Stimulated activated naive CD4-positive, alpha-beta T cell treated with Interleukin-2 at 50 U/mL for 16 hours (primary cell): Measurements from ENCODE around the gene TMEM17.

Source experiments
- DNase-seq: peaks from one replicate; lab custom pipeline; 2025; lab: John Stamatoyannopoulos, UW

TMEM17 gene

GRCh38 chr2:62511636-62512035 is 5.6 kb upstream of the TMEM17 start:
- no peak for DNase-seq

DNA sequence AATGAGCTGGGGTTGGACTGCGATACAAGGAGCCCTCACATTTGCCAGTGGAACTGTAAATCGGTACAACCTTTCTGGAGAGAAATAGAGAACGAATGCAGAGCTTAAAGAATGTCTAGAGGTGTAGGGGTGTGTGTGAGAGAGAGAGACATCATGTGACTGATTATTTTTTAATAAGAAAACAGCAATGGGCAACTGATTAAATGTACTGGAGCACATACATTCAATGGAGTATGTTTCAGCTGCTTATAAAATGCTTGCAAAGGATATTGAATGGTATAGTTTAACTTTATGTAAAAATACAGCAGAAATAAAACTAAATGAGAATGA is 391 bp upstream of the TMEM17 start:
- DNase-seq: no peak

GRCh38 chr2:62505109-62505749 is 766 bp downstream of the TMEM17 start:
- no peak for DNase-seq

GRCh38 chr2:62504657-62505056 is 1.3 kb downstream of the TMEM17 start:
- DNase-seq: no peak

DNA sequence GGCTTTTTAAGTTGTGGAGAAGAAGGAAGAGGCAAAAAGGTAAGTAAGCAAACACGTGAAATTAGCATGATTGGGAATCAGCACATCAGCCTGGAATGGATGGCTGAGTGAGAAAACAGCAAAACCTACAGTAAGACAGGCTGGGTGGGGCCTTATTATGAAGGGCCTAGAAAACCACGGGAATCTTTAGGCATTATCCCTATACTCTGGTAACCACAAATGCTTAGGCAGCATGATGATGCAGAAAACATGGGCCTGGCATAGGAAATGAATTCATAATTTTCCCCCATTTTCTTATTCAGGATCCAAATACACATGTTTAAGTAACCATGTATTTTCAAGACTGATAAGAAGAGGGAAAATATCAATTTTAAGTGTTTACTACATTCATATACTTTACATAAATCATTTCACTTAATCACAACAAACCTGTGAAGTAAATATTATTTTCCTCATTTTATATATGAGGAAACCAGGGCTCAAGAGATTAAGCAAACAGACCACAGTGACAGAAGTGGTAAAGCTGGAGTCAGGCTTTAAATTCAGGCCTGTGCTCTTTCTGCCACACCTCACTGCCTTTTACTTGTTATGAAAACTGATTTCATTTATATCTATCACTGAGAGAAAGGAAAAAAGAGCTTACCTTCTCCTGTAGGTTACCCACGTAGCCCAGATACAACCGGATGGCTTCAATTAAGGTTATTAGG is 4.0 kb downstream of the TMEM17 start:
- no peak for DNase-seq

DNA sequence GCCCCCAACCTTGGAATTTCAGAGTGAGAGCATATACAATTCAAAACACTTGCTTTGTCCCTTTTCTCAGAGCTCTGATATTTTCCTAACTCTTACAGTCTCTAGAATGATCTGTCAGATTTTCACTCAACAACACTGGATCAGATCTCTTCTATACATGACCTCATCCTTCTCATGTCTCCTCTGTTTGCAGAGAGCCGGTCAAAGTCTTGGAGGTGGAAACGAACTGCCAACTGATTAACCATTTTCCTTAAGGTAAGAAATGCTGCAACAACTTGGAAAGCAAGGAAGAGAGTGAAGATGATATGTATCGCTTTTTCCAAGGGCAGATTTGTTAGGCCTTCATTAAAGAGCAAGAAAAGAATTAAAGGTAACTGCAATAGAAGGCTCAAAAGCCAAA is 4.9 kb downstream of the TMEM17 start:
- no peak for DNase-seq

DNA sequence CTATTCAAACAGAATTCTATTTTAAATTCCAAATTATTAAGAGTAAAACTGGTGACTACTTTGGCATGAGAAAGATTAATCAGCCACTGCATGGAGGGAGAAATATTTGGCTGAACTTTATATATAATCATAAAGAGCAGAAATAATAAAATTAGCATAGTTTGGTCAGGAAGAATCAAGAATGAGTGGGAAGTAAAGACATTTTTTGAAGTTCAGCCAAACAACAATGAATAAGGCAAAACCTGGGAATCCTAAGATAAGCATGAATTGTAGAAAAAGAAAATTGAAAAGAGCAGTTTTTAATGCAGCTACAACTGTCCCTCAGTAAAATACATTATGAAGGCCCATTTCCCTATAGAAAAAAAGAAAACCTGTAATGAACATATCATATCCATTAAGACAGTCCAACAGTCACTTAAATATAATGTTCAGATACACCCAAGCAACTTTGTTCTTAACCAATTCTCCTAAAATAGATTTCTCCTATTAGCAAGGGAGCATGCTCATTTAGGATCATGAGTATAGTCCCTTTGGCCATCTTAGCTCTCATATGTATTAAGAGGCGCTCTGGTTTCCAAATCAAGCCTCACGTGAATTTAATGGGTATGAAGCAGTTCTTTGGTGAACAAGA is 6.5 kb downstream of the TMEM17 start:
- no peak for DNase-seq

DNA sequence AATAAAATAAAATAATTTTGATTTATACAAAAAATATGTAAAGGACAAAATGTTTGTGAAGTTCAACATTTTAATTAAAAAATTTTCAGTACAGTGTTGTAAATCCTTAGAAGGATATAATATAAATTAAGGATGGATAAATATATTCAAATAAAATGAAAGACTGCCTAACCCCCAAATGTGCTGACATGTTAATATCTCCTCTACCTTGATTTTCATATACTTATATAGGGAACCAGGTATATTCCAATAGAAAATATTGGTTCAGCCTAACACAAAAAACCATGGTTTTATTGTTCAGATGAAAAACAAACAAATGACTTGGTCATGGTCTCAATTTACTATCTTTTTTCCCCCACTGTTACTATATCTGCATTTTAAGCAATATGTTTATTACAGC is 7.3 kb downstream of the TMEM17 start:
- no peak for DNase-seq

GRCh38 chr2:62495761-62496160 is 10.2 kb downstream of the TMEM17 start:
- DNase-seq: no peak

DNA sequence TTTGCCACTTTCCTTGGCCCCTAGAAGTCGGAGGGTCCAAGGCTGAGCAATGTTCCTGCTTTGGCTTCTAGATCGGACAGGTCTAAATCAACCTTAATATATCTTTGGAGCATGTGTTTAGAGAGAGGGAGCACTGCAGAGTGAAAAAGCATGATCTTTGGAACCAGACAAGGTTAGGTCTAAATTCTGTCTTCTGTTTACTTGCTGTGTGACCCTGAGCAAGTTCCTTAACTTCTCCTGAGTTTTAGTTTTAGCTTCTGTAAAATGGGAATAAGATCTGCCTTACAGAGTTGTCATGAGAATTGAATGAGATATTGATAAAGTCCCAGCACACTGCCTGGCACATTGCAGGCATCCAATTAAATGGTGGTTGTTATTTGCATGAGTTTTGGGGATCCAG is 13.9 kb downstream of the TMEM17 start:
- no peak for DNase-seq

GRCh38 chr2:62489702-62490101 is 16.3 kb downstream of the TMEM17 start:
- no peak for DNase-seq

DNA sequence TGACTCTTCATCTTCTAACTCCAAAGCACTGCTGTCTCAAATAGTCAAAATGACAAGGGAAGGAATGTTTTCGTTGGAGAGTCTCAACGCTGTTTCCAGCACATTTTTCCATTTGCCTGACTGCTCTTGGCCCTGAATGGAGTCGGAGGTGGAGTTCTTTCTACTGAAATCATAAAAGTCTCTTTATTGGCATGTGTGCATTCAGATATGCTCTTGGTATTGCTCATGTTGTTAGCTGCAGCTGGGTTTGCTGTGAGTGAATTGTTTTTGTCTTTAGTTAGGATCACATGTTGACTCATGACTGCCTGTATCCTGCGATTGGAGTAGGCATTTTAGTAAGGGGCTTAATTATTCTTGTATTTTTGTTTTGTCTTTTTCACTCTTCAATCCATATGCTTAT is 16.8 kb downstream of the TMEM17 start:
- DNase-seq: no peak

DNA sequence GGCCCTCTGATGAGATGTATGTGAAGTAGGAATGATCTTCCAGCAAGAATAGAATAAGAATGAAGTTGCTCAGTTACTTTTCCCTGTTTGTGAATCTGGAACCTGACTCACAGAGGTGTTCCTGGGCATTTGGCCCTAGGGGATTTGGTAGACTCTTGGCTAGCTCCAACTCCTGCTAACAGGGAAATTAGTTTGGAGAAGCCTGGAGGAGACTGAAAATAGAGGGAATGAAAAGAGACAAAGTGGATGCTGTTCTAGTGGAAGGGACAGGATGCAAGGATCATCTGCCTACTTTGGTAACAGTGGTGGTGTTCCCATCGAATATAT is 19.6 kb downstream of the TMEM17 start:
- DNase-seq: no peak

GRCh38 chr2:62485761-62486438 is 20.1 kb downstream of the TMEM17 start:
- DNase-seq: no peak

- no peak for DNase-seq
Observed at GRCh38 chr2:62482558-62483352, 23.2 kb downstream of the TMEM17 start.

DNA sequence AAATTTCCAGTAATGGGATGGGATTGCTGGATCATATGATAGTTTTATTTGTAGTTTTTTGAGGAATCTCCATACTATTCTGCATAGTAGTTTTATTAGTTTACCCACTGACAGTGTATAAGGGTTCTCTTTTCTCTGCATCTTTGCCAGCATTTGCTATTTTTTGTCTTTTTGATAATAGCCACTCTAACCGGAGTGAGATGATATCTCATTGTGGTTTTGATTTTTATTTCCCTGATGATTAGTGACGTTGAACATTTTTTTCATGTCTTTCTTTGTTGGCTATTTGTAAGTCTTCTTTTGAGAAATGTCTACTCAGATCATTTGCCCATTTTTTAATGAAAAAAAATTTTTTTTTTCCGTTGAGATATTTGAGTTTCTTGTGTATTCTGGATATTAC is 26.1 kb downstream of the TMEM17 start:
- DNase-seq: no peak

DNA sequence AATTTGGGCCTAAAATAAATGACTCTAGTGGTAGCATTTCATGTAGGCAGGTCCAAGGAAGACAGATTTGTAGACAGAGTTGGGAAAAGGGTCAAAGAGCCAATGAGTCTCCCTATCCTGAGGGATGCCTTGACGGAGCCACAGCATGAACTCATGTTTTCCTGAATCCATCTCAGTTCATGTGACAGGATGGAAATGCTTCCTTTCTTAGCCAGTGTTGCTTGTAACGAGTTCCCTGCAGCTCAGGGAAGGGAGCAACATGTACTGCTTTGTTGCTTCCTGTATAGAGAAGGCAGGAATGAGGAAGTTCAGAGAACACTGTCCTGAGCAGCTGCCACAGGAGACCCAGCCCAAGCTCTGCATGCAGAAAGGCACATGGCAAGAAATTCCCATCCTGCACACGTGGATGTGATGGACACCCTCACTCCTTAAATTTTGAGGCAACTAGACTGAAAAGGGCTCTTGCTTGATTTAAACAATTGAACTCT is 27.9 kb downstream of the TMEM17 start:
- DNase-seq: no peak

- DNase-seq: no peak
Observed at GRCh38 chr2:62477573-62477972, 28.4 kb downstream of the TMEM17 start.

DNA sequence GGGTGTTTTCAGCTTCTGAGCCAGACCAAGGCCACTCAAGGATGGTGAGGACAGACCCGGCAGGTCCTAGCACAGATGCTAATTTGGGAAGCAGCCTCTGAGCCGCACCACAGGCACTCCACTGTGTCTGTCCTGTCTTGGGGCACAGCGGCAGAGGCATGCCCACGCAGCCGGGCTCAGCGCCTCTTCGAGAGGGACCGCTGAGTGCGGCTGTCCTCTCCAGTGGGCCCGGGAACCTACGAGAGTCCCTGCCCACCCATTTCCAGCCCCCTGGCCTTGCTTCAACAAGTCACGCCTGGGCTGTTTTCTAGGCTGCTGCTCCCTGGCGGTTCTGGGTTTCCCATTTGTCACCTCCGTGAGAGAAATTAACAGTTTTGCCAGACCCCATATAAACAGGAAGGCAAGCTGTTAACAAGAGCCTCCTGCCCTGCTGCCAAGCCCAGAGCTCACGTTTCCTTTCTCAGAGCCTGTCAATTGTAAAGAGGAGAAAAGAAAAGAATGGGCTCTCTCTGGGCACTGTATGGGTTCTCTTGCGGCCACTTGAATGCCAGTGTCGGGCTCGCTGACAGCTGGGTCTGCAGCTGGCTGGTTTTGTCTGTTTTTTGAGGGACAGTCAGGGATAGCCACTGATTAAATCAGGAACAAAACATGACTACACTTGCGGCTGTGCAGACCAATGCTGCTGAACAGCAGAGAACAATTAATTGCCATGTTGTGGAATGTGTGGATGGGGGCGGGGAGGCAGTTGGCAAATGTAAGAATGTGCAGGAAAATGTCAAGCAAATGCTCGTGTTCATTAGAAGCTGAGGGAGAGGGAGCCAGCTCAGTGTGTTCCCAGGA is 30.6 kb downstream of the TMEM17 start:
- DNase-seq: no peak

GRCh38 chr2:62474176-62474575 is 31.8 kb downstream of the TMEM17 start:
- DNase-seq: no peak

- DNase-seq: no peak
Observed at GRCh38 chr2:62473246-62473827, 32.7 kb downstream of the TMEM17 start.
